DOHH2 (cell line): ENCODE measurements around the gene KCNN3.

ENCODE experiments used
- EZH2phosphoT487 ChIP-seq: fragments of 200-600 bp; sonication (generic); IDR thresholded peaks from 2 replicates; pipeline ENCODE4 v1.6.1; 2017; ENCODE audit warnings: borderline replicate concordance, mild to moderate bottlenecking, antibody characterized with exemption, low read length, moderate library complexity, mixed read lengths
- TF ChIP-seq, protein P1 (sequence below): fragments of 200-600 bp; sonication (generic); IDR thresholded peaks from one replicate; pipeline ENCODE4 v1.5.1; 2014; ENCODE audit warnings: antibody characterized with exemption, mild to moderate bottlenecking, low read depth, low read length; ENCODE audit not compliant: poor library complexity, severe bottlenecking

GRCh38 chr1:154686507-154686906 lies 183.6 kb downstream of the KCNN3 start:
- TF ChIP-seq, protein P1, sequence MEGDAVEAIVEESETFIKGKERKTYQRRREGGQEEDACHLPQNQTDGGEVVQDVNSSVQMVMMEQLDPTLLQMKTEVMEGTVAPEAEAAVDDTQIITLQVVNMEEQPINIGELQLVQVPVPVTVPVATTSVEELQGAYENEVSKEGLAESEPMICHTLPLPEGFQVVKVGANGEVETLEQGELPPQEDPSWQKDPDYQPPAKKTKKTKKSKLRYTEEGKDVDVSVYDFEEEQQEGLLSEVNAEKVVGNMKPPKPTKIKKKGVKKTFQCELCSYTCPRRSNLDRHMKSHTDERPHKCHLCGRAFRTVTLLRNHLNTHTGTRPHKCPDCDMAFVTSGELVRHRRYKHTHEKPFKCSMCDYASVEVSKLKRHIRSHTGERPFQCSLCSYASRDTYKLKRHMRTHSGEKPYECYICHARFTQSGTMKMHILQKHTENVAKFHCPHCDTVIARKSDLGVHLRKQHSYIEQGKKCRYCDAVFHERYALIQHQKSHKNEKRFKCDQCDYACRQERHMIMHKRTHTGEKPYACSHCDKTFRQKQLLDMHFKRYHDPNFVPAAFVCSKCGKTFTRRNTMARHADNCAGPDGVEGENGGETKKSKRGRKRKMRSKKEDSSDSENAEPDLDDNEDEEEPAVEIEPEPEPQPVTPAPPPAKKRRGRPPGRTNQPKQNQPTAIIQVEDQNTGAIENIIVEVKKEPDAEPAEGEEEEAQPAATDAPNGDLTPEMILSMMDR: no peak
- no peak for TF ChIP-seq EZH2phosphoT487
